ENCODE measurements around the gene EXOC3.

GRCh38 chr5:399296-400281 lies 43.4 kb upstream of the EXOC3 start:
- no peak for TF ChIP-seq CTCF (conservative IDR thresholded peaks at IDR 0.05)
- no peak for TF ChIP-seq EZH2 (IDR thresholded peaks at IDR 0.05; ENCODE audit: low read depth)

Measured in PC-9 (cell line).